ENCODE results near the gene PLN. TPM values are rescaled to one million over a fixed set of nuclear protein-coding genes. Genes with fewer than 3 reads are reported as not detected.

PLN gene
- polyA plus RNA-seq, 1 donor (not counting 4 experiments of a cell fraction or from before 2014, with no cell fraction given), result not detected

DNA sequence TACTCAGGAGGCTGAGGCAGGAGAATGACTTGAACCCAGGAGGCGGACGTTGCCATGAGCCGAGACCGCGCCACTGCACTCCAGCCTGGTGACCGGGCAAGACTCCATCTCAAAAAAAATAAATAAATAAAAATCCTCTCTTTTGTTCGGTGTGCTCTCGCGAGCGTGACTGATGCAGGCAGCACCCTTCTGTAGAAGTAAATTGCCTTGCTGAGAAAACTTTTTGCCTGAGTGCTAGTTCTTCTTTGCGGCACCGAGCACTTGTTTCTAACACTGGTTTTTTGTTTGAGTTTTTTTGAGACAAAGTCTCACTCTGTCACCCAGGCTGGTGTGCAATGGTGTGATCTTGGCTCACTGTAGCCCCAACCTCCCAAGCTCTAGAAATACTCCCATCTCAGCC, 30.5 kb downstream of the PLN start:
- Histone ChIP-seq H3K4me1 (ENCODE audit: control insufficient read depth, extremely low read depth, insufficient read depth, low read length) (no peaks in the 10 kb centered on the region), H3K9me3 (ENCODE audit: control insufficient read depth, low read depth, low read length) (peaks cover 17% of the 10 kb centered on the region), H3K9ac (ENCODE audit: control insufficient read depth, extremely low read depth, insufficient read depth, low read length) (no peak overlapping the region), H3K4me2 (ENCODE audit: control insufficient read depth, extremely low read depth, insufficient read depth, low read depth, low read length) (no peak overlapping the region), H3K4me3 (ENCODE audit: control insufficient read depth in 2 of 3, extremely low read depth in 1 of 3, insufficient read depth in 2 of 3, low read depth in 1 of 3, low read length in 3 of 3) (no peak overlapping the region), H2AFZ (ENCODE audit: control insufficient read depth, low read length) (no peak overlapping the region), H3K27ac (ENCODE audit: control insufficient read depth, insufficient read depth, low read length) (no peak overlapping the region), H3K79me2 (ENCODE audit: control insufficient read depth, insufficient read depth, low read length) (no peaks in the 10 kb centered on the region), H3K27me3 (ENCODE audit: control insufficient read depth, extremely low read depth, insufficient read depth, low read length) (no peaks in the 10 kb centered on the region), H3K36me3 (ENCODE audit: control insufficient read depth in 2 of 2, extremely low read depth in 1 of 2, insufficient read depth in 2 of 2, low read length in 2 of 2) (no peaks in the 10 kb centered on the region), H3K9me1 (ENCODE audit: control insufficient read depth, extremely low read depth, insufficient read depth, low read length) (no peaks in the 10 kb centered on the region), H4K20me1 (ENCODE audit: control insufficient read depth, extremely low read depth, insufficient read depth, low read length) (no peaks in the 10 kb centered on the region)
- no peak for DNase-seq (ENCODE audit: low read depth, low spot score)
- TF ChIP-seq, protein P1, sequence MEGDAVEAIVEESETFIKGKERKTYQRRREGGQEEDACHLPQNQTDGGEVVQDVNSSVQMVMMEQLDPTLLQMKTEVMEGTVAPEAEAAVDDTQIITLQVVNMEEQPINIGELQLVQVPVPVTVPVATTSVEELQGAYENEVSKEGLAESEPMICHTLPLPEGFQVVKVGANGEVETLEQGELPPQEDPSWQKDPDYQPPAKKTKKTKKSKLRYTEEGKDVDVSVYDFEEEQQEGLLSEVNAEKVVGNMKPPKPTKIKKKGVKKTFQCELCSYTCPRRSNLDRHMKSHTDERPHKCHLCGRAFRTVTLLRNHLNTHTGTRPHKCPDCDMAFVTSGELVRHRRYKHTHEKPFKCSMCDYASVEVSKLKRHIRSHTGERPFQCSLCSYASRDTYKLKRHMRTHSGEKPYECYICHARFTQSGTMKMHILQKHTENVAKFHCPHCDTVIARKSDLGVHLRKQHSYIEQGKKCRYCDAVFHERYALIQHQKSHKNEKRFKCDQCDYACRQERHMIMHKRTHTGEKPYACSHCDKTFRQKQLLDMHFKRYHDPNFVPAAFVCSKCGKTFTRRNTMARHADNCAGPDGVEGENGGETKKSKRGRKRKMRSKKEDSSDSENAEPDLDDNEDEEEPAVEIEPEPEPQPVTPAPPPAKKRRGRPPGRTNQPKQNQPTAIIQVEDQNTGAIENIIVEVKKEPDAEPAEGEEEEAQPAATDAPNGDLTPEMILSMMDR (optimal IDR thresholded peaks at IDR 0.05 in 1 of 3, IDR thresholded peaks at IDR 0.05 in 1 of 3, conservative IDR thresholded peaks at IDR 0.05 in 1 of 3; ENCODE audit: extremely low read depth in 1 of 3, insufficient read depth in 2 of 3, low read length in 3 of 3), result no peak
- no peak for TF ChIP-seq EZH2 (IDR thresholded peaks at IDR 0.05; ENCODE audit: low read length)
- FAIRE-seq, result no peak
- dilution Hi-C loops (cut with MboI; ENCODE audit: extremely low pct_ligation_motif_present, low sequenced_read_pairs), result no loop called here

DNA sequence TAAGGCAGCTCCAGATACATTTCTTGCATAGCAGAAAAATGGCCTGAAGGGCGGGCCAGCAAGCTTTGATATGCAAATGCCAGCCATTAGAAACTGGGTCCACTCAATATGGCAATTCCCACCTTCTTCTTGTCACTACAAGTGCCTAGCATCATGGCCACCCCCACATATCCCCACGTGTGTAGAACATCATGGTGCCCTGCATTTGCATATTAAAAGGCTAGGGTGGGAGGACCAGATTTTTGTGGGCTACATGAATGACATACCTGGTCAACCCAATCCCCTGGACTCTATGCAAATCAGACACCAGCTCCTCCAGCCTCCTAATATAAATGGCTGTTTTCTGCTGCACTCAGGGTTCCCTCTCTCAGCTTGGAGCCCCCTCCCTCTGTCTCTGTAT, 31.7 kb downstream of the PLN start:
- no peak for FAIRE-seq
- H3K36me3 ChIP-seq (ENCODE audit: control insufficient read depth in 2 of 2, extremely low read depth in 1 of 2, insufficient read depth in 2 of 2, low read length in 2 of 2), result no peaks in the 10 kb centered on the region
- H3K4me2 ChIP-seq (ENCODE audit: control insufficient read depth, extremely low read depth, insufficient read depth, low read depth, low read length), result no peak overlapping the region
- peaks cover 8% of the 10 kb centered on the region for H3K9me3 ChIP-seq (ENCODE audit: control insufficient read depth, low read depth, low read length)
- H2AFZ ChIP-seq (ENCODE audit: control insufficient read depth, low read length), result no peak overlapping the region
- no peaks in the 10 kb centered on the region for H3K27me3 ChIP-seq (ENCODE audit: control insufficient read depth, extremely low read depth, insufficient read depth, low read length)
- no peak overlapping the region for H3K4me3 ChIP-seq (ENCODE audit: control insufficient read depth in 2 of 3, extremely low read depth in 1 of 3, insufficient read depth in 2 of 3, low read depth in 1 of 3, low read length in 3 of 3)
- no peaks in the 10 kb centered on the region for H4K20me1 ChIP-seq (ENCODE audit: control insufficient read depth, extremely low read depth, insufficient read depth, low read length)
- no peaks in the 10 kb centered on the region for H3K4me1 ChIP-seq (ENCODE audit: control insufficient read depth, extremely low read depth, insufficient read depth, low read length)
- H3K9ac ChIP-seq (ENCODE audit: control insufficient read depth, extremely low read depth, insufficient read depth, low read length), result no peak overlapping the region
- no peaks in the 10 kb centered on the region for H3K9me1 ChIP-seq (ENCODE audit: control insufficient read depth, extremely low read depth, insufficient read depth, low read length)
- dilution Hi-C loops (cut with MboI; ENCODE audit: extremely low pct_ligation_motif_present, low sequenced_read_pairs), result no loop called here
- TF ChIP-seq EZH2 (IDR thresholded peaks at IDR 0.05; ENCODE audit: low read length), result no peak
- TF ChIP-seq, protein P1 (optimal IDR thresholded peaks at IDR 0.05 in 1 of 3, IDR thresholded peaks at IDR 0.05 in 1 of 3, conservative IDR thresholded peaks at IDR 0.05 in 1 of 3; ENCODE audit: extremely low read depth in 1 of 3, insufficient read depth in 2 of 3, low read length in 3 of 3), result no peak
- DNase-seq (ENCODE audit: low read depth, low spot score), result no peak
- H3K79me2 ChIP-seq (ENCODE audit: control insufficient read depth, insufficient read depth, low read length), result no peaks in the 10 kb centered on the region
- H3K27ac ChIP-seq (ENCODE audit: control insufficient read depth, insufficient read depth, low read length), result no peak overlapping the region
